GM12864 (cell line): Measurements from ENCODE around the gene MAGEB3.

Source experiments
- DNase-seq: peaks from one replicate; pipeline ENCODE4 v3.0.0-alpha.2; 2011; ENCODE audit warnings: low read depth
- H3K4me3 ChIP-seq: 2 replicates; pipeline ENCODE4 v1.5.1; 2011; ENCODE audit warnings: mild to moderate bottlenecking, low read depth, low read length, control low read depth
- TF ChIP-seq, protein P1 (sequence below): IDR thresholded peaks from 2 replicates; pipeline ENCODE4 v1.5.1; 2011; ENCODE audit warnings: low read depth, mild to moderate bottlenecking, moderate library complexity, low read length, control low read depth, inconsistent platforms; ENCODE audit errors: missing control alignments

MAGEB3 gene

DNA sequence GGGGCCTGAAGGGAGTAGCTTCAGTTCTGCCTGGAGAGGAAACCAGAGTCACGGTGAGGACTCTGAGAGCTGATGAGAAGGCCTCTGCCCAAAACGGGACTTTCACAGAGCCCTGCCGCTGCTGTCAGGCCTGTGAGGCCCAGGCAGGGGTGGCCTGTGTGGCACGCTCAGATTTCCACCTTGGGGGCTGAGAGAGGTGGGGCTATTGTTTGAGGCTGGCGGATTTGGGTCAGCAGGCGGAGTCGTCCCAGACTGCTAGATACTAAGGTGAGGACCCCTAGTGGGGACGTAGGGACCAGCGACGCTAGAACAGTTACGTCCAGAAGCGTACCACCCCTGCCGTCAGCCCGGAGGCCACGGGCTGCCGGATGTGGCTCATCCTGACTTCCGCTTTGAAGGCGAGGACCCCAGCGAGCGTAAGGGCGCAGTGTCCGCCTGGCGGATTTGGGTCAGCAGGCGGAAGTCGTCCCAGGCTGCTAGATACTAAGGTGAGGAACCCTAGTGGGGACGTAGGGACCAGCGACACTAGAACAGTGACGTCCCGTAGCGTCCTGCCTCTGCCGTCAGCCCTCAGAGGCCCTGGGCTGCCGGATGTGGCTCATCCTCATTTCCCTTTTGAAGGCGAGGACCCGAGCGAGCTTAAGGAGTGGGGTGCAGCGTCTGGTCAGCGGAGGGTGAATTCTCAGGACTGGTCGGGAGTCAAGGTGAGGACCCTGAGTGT is 16.5 kb downstream of the MAGEB3 start, which contains the start of gene MAGEB1:
Gene MAGEB1 (plus strand): TSS at position 378 of the 721 bp plus-strand sequence. CDS start 3,348 bp downstream, outside the sequence.
- TF ChIP-seq, protein P1, sequence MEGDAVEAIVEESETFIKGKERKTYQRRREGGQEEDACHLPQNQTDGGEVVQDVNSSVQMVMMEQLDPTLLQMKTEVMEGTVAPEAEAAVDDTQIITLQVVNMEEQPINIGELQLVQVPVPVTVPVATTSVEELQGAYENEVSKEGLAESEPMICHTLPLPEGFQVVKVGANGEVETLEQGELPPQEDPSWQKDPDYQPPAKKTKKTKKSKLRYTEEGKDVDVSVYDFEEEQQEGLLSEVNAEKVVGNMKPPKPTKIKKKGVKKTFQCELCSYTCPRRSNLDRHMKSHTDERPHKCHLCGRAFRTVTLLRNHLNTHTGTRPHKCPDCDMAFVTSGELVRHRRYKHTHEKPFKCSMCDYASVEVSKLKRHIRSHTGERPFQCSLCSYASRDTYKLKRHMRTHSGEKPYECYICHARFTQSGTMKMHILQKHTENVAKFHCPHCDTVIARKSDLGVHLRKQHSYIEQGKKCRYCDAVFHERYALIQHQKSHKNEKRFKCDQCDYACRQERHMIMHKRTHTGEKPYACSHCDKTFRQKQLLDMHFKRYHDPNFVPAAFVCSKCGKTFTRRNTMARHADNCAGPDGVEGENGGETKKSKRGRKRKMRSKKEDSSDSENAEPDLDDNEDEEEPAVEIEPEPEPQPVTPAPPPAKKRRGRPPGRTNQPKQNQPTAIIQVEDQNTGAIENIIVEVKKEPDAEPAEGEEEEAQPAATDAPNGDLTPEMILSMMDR, result no peak
- no peak within 1 kb of the TSS for H3K4me3 ChIP-seq
- DNase-seq, result no peak

DNA sequence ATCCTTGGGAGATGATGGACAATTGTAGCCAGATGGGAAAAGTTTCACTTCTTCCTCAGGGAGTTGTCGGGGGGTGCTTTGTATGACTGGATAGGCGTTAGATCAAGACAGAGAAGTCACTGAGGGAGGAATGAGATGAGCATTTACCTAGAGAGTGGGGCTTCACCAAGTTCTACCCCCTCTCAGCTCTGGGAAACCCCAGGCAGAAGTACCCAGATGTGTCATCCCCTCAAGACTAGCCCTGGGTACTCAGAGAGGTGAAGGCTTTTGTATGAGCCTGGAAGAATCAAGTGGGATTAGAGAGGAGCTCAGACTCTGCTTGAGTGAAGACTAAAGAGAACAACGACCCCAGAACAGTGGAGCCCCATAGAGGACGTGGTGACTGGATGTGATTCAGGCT is 18.4 kb downstream of the MAGEB3 start:
- TF ChIP-seq, protein P1, result no peak
- DNase-seq, result no peak
- no peak overlapping the region for H3K4me3 ChIP-seq

GRCh38 chrX:30253257-30253656 is 22.8 kb downstream of the MAGEB3 start:
- TF ChIP-seq, protein P1, result no peak

DNA sequence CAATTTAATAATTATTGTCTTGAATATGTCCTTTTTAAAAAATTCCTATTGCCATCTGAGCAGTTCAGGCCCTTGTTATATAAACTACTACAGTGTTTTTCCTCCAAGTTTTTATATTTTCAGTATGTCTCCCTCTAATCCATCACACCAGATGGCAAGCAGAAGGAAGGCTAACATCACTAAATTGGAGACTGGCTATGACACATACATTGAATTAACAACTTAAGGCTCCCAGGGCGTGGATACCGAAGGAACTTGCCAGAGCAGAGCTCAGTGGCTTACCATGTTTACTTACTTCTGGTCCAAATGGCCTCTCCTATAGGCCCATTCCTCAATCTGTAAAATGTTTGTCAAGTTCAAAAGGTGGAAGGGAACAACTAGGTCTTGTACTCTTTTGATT is 29.5 kb downstream of the MAGEB3 start:
- no peak for DNase-seq
- TF ChIP-seq, protein P1, result no peak
- no peak overlapping the region for H3K4me3 ChIP-seq

More at GRCh38 chrX:30253257-30253656, 22.8 kb downstream of the MAGEB3 start:
- DNase-seq, result no peak
- H3K4me3 ChIP-seq, result no peak overlapping the region

DNA sequence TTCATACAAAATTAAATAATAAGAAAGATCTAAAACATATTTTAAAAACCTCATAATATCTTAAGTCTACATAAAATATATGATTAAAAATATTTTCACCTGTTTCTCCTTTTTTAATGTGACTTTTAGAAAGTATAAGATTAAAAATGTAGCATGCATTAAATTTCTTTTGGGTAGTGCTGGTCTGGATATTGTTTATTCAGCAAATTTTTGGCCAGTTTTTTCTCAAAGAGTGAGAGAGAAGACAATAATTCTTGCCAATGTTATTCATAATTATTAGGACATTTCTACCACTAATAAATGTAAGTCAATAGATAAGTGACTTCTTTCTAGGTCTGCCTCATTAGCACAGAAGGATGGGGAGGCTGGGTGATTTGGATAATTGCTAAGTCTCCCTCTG is 30.6 kb downstream of the MAGEB3 start:
- no peak overlapping the region for H3K4me3 ChIP-seq
- no peak for DNase-seq
- TF ChIP-seq, protein P1, result no peak

DNA sequence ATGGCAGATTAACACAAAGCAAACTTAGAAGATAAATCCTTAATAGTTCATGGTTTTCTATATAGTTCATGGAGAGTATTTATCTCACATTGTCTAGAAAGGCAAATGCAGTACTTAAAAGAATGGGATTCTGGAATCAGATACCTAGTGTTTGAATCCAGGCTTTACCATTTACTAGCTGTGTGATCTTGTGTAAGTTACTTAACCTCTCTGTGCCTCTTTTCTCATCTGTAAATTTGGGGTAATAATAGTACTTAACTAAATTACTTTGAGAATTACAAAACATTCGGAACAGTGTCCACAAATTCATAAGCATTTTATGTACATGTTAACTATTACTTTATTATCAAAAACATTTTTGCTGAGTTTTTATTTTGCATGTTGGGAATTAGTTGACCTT is 32.3 kb downstream of the MAGEB3 start:
- TF ChIP-seq, protein P1, result no peak
- DNase-seq, result no peak
- H3K4me3 ChIP-seq, result no peak overlapping the region

DNA sequence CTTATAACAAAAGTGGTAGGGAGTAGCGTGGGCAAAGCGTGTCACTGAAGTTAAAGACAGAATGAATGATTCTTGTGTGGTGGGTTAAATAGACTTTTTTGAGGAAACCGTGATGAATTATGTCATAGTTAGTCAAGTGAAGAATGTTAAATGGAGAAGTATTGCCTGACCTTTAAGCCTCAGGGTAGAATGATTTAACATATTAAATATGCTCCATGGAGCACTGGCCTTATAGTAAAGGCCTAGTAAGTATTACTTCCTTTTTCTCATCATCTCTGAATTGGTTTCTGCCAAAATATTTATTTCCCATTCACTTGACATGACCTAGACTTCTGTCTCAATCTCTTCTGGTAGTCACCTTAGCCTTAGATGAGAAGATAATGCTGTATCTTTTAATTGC is 40.2 kb downstream of the MAGEB3 start:
- TF ChIP-seq, protein P1, result no peak
- no peak for DNase-seq
- H3K4me3 ChIP-seq, result no peak overlapping the region
